ENCODE data around the gene OSCP1.

DNA sequence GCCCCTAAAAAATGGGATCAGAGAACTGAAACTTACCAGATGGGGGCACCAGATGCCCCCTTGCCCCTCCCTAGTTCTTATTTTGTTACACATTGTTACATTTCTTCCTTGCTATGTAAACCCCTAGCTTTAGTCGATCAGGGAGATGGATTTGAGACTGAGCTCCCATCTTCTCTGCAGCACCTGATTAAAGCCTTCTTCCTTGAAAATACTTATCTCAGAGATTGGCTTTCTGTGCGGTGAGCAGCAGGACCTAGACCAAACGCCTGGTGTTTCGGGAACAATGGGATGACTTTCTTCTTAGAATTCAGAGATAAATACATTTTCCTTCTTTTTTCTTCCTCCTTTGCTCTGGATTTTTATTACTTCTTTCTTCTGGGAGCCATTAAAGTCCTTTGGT lies 35.9 kb downstream of the OSCP1 start:
- TF ChIP-seq, protein P1, sequence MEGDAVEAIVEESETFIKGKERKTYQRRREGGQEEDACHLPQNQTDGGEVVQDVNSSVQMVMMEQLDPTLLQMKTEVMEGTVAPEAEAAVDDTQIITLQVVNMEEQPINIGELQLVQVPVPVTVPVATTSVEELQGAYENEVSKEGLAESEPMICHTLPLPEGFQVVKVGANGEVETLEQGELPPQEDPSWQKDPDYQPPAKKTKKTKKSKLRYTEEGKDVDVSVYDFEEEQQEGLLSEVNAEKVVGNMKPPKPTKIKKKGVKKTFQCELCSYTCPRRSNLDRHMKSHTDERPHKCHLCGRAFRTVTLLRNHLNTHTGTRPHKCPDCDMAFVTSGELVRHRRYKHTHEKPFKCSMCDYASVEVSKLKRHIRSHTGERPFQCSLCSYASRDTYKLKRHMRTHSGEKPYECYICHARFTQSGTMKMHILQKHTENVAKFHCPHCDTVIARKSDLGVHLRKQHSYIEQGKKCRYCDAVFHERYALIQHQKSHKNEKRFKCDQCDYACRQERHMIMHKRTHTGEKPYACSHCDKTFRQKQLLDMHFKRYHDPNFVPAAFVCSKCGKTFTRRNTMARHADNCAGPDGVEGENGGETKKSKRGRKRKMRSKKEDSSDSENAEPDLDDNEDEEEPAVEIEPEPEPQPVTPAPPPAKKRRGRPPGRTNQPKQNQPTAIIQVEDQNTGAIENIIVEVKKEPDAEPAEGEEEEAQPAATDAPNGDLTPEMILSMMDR (conservative IDR thresholded peaks at IDR 0.05): no peak
- no peak for TF ChIP-seq ZFX (IDR thresholded peaks at IDR 0.05)
